Keratinocyte (primary cell): ENCODE results near the gene DTNB. TPM values are rescaled to one million over a fixed set of nuclear protein-coding genes. Genes with fewer than 3 reads are reported as not detected.

Experiments
- DNase-seq: peaks from one replicate; pipeline ENCODE4 v3.0.0-alpha.2; 2011; ENCODE audit warnings: low read depth, missing footprints, low spot score
- FAIRE-seq: peaks from 2 replicates; lab custom pipeline; 2011; peaks lifted over from hg19 to GRCh38; lab: Jason Lieb, UNC
- H2AFZ ChIP-seq: 2 replicates; pipeline ENCODE4 v1.6.0; 2012; ENCODE audit warnings: low read length, control low read depth, inconsistent platforms; ENCODE audit not compliant: control insufficient read depth
- H3K27ac ChIP-seq: 2 replicates; pipeline ENCODE4 v1.5.1; 2011; ENCODE audit warnings: low read length; ENCODE audit not compliant: control insufficient read depth, insufficient read depth
- H3K27me3 ChIP-seq: 3 replicates; pipeline ENCODE4 v1.6.0; 2011; ENCODE audit warnings: low read length; ENCODE audit not compliant: control insufficient read depth, insufficient read depth; ENCODE audit errors: extremely low read depth
- H3K36me3 ChIP-seq, 2 experiments: 2 replicates in 1 of 2; 3 replicates in 1 of 2; pipeline ENCODE4 v1.5.1; 2011; ENCODE audit warnings: low read length in 2 of 2, mild to moderate bottlenecking in 1 of 2; ENCODE audit not compliant: control insufficient read depth in 2 of 2, insufficient read depth in 2 of 2; ENCODE audit errors: extremely low read depth in 1 of 2
- H3K4me1 ChIP-seq: 3 replicates; pipeline ENCODE4 v1.5.1; 2011; ENCODE audit warnings: low read length; ENCODE audit not compliant: control insufficient read depth, insufficient read depth; ENCODE audit errors: extremely low read depth
- H3K4me2 ChIP-seq: 3 replicates; pipeline ENCODE4 v1.6.0; 2011; ENCODE audit warnings: low read depth, low read length; ENCODE audit not compliant: control insufficient read depth, insufficient read depth; ENCODE audit errors: extremely low read depth
- H3K4me3 ChIP-seq, 3 experiments: fragments of 200-600 bp in 1 of 3; sonication (generic) in 1 of 3; 2 replicates in 2 of 3; 3 replicates in 1 of 3; pipeline ENCODE4 v1.5.1; 2011 to 2016; ENCODE audit warnings: low read length in 3 of 3, mild to moderate bottlenecking in 3 of 3, control low read depth in 2 of 3, inconsistent platforms in 1 of 3, low read depth in 1 of 3, mixed read lengths in 1 of 3, mixed run types in 1 of 3, moderate library complexity in 1 of 3; ENCODE audit not compliant: control insufficient read depth in 2 of 3, insufficient read depth in 2 of 3; ENCODE audit errors: extremely low read depth in 1 of 3
- H3K79me2 ChIP-seq: 2 replicates; pipeline ENCODE4 v1.6.0; 2012; ENCODE audit warnings: low read length; ENCODE audit not compliant: control insufficient read depth, insufficient read depth
- H3K9ac ChIP-seq: 3 replicates; pipeline ENCODE4 v1.6.0; 2011; ENCODE audit warnings: low read length; ENCODE audit not compliant: control insufficient read depth, insufficient read depth; ENCODE audit errors: extremely low read depth
- H3K9me1 ChIP-seq: 3 replicates; pipeline ENCODE4 v1.6.0; 2011; ENCODE audit warnings: low read length; ENCODE audit not compliant: control insufficient read depth, insufficient read depth; ENCODE audit errors: extremely low read depth
- H3K9me3 ChIP-seq: 2 replicates; pipeline ENCODE4 v1.5.1; 2012; ENCODE audit warnings: low read depth, low read length; ENCODE audit not compliant: control insufficient read depth
- H4K20me1 ChIP-seq: 3 replicates; pipeline ENCODE4 v1.6.0; 2011; ENCODE audit warnings: low read length; ENCODE audit not compliant: control insufficient read depth, insufficient read depth; ENCODE audit errors: extremely low read depth
- CTCF ChIP-seq, 3 experiments: IDR thresholded peaks in 1 of 3; conservative IDR thresholded peaks in 1 of 3; optimal IDR thresholded peaks in 1 of 3; 2 replicates in 2 of 3; 3 replicates in 1 of 3; pipeline versions ENCODE3 to v1.5.1; 2011; ENCODE audit warnings: low read length in 3 of 3, mild to moderate bottlenecking in 3 of 3, moderate library complexity in 2 of 3, control low read depth in 1 of 3, inconsistent platforms in 1 of 3; ENCODE audit not compliant: insufficient read depth in 2 of 3; ENCODE audit errors: extremely low read depth in 1 of 3
- EZH2 ChIP-seq: IDR thresholded peaks from one replicate; pipeline ENCODE4 v1.6.1; 2012; ENCODE audit warnings: inconsistent platforms, mild to moderate bottlenecking, low read length, moderate library complexity
- dilution Hi-C: fragments of 300-500 bp; cut with MboI; formaldehyde crosslinking; loops from one replicate; pipeline ENCODE4 v1.7.0; 2020; ENCODE audit warnings: low sequenced_read_pairs; ENCODE audit not compliant: extremely low pct_ligation_motif_present
- polyA plus RNA-seq, 5 experiments: library from polyadenylated mRNA; depleted of rRNA in 3 of 5; stranded (reverse) in 3 of 5; stranded (forward) in 1 of 5; unstranded in 1 of 5; fragments of >200 nt; gene quantifications; 1 replicate in 1 of 5; 2 replicates in 3 of 5; 3 replicates in 1 of 5; pipeline versions ENCODE4 v1.2.1 to v1.2.3, GENCODE V29; 2011 to 2012; ENCODE audit warnings: missing spikeins in 2 of 5, low read depth in 1 of 5, low replicate concordance in 1 of 5

DTNB gene
- polyA plus RNA-seq, 1 donor (not counting 4 experiments of a cell fraction or from before 2014, with no cell fraction given) = 31.5 TPM

GRCh38 chr2:25712455-25712854 lies 39.1 kb upstream of the DTNB start:
- Histone ChIP-seq H4K20me1 (no peaks in the 10 kb centered on the region), H3K4me1 (no peaks in the 10 kb centered on the region), H3K4me2 (no peak overlapping the region), H3K27me3 (no peaks in the 10 kb centered on the region), H3K4me3 (no peak overlapping the region), H3K36me3 (no peaks in the 10 kb centered on the region), H3K9me3 (no peaks in the 10 kb centered on the region), H2AFZ (no peak overlapping the region), H3K79me2 (no peaks in the 10 kb centered on the region), H3K9me1 (no peaks in the 10 kb centered on the region), H3K27ac (no peak overlapping the region), H3K9ac (no peak overlapping the region)
- no peak for TF ChIP-seq CTCF (optimal IDR thresholded peaks at IDR 0.05 in 1 of 3, IDR thresholded peaks at IDR 0.05 in 1 of 3, conservative IDR thresholded peaks at IDR 0.05 in 1 of 3; ENCODE audit: extremely low read depth in 1 of 3, insufficient read depth in 2 of 3, low read length in 3 of 3)
- TF ChIP-seq EZH2 = no peak
- dilution Hi-C loops = no loop called here
- no peak for FAIRE-seq
- DNase-seq = no peak

GRCh38 chr2:25711675-25712354 lies 38.4 kb upstream of the DTNB start:
- TF ChIP-seq EZH2 = no peak
- H3K9me1 ChIP-seq = no peaks in the 10 kb centered on the region
- no peak for FAIRE-seq
- H2AFZ ChIP-seq = no peak overlapping the region
- no peak for DNase-seq
- H4K20me1 ChIP-seq = no peaks in the 10 kb centered on the region
- dilution Hi-C loops = no loop called here
- no peaks in the 10 kb centered on the region for H3K9me3 ChIP-seq
- H3K27ac ChIP-seq = no peak overlapping the region
- no peaks in the 10 kb centered on the region for H3K79me2 ChIP-seq
- no peak overlapping the region for H3K9ac ChIP-seq
- H3K36me3 ChIP-seq = no peaks in the 10 kb centered on the region
- H3K27me3 ChIP-seq = no peaks in the 10 kb centered on the region
- H3K4me2 ChIP-seq = no peak overlapping the region
- H3K4me1 ChIP-seq = no peaks in the 10 kb centered on the region
- no peak overlapping the region for H3K4me3 ChIP-seq

- Histone ChIP-seq H3K4me3 (no peak overlapping the region), H3K4me2 (no peak overlapping the region)
- TF ChIP-seq EZH2 (no peak), CTCF (optimal IDR thresholded peaks at IDR 0.05 in 1 of 3, IDR thresholded peaks at IDR 0.05 in 1 of 3, conservative IDR thresholded peaks at IDR 0.05 in 1 of 3; ENCODE audit: extremely low read depth in 1 of 3, insufficient read depth in 2 of 3, low read length in 3 of 3) (no peak)
Measured at GRCh38 chr2:25710750-25711149, 37.4 kb upstream of the DTNB start.

More at GRCh38 chr2:25710750-25711149, 37.4 kb upstream of the DTNB start:
- Histone ChIP-seq H3K9ac (no peak overlapping the region), H3K27ac (no peak overlapping the region), H3K4me1 (no peaks in the 10 kb centered on the region), H3K79me2 (no peaks in the 10 kb centered on the region), H4K20me1 (no peaks in the 10 kb centered on the region), H3K36me3 (no peaks in the 10 kb centered on the region), H2AFZ (no peak overlapping the region), H3K9me1 (no peaks in the 10 kb centered on the region), H3K9me3 (no peaks in the 10 kb centered on the region), H3K27me3 (no peaks in the 10 kb centered on the region)
- DNase-seq (no peak), FAIRE-seq (no peak)
- dilution Hi-C loops = no loop called here
